CD4-positive, alpha-beta T cell treated with Interleukin-4 for 1 hour (primary cell): ENCODE results near the gene NDUFV1.
"Not testable (repeated sequence)": the region's sequence is repeated elsewhere in the genome, so short reads cannot be mapped to it uniquely, and the experiment has no call there.

Source experiments
- DNase-seq, 2 donors: peaks; one replicate each; pipeline ENCODE4 v3.0.0-alpha.2; 2020 to 2022

NDUFV1 gene

DNA sequence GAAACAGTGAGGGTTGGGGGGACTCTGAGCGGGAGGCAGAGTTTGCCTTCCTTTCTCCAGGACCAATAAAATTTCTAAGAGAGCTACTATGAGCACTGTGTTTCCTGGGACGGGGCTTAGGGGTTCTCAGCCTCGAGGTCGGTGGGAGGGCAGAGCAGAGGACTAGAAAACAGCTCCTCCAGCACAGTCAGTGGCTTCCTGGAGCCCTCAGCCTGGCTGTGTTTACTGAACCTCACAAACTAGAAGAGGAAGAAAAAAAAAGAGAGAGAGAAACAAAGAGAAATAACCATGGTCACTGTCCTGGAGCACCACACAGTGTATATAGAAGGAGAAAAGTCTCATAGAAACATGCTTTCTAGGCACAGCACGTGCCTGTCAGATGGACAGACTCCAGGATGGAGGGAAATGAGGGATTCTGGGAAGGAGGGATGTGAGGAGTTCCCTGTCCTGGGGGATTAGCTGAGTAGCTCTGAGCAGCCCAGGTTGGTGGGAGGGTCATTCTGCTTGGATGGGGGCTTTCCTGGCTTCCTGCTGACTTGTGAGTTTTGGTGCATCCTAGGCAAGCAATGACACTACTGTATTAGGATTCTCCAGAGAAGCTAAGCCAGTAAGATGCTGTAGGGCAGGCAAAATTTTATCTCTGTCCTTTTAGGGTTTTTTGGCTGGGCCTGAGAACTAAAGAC is 20.0 kb upstream of the NDUFV1 start:
- no peak for DNase-seq

DNA sequence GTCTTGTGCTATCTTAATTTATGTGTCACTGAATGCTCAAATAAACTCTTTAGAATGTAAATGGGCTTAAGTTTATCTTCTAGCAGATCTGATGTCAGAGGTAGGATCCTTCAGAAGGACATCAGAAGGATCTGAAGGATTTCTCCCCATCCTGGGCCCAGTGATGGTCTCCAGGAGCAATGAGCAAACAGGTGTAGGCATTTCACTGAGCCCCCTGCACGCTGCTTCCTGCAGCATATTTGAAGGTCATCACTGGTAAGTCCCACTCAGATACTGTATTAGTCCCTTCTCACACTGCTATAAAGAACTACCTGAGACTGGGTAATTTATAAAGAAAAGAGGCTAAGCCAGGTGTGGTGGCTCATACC is 18.6 kb upstream of the NDUFV1 start:
- DNase-seq, result no peak

GRCh38 chr11:67588899-67589415 is 17.8 kb upstream of the NDUFV1 start:
- not testable (repeated sequence) for DNase-seq

DNA sequence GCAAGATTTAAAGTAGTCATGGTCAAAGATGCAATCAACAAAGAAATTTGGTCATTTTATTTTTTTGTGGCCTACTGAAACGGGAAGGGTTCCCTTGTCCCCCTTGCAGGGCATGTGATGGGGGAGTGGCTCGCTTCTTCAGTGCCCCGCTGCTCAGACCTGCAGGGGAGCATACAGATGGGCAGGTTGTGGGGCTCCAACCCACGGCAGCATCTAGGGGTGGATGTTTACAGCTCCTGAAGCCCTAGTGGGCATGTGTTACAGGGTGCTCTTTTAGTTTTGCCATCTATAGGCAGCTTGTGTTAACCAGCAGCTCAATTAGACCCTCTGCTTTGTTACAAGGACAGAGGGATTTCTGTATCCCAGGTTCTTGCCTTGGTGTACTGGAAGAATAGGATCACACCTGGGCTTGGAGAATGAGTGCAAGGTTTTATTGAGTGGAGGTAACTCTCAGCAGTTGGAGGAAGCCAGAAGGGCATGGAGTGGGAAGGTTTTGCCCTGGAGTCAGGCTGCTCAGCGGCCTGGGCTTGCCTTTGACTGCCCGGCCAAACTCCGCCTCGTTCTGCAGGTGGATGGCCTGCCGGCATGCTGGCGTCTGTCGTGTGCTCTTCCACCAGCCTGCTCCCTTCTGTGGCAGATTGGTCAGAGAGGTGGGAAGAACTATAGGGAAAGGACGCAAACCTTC is 13.7 kb upstream of the NDUFV1 start:
- DNase-seq, result no peak

DNA sequence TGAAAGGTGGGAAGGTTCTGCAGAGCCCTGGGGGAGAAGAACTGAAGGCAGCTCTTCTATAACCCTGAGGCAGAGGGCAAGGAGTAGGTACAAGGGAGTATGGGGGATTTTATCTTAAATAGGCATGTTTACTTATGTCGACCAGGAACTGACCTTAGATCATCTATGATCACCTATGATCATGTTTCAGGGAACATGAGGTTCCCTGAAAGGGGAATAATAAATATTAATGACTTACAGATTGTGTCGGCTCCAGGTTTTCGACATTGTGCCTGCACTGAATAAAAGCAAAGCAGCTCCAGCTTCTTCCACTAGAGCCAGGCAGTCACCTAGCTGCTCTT is 13.2 kb upstream of the NDUFV1 start:
- no peak for DNase-seq

DNA sequence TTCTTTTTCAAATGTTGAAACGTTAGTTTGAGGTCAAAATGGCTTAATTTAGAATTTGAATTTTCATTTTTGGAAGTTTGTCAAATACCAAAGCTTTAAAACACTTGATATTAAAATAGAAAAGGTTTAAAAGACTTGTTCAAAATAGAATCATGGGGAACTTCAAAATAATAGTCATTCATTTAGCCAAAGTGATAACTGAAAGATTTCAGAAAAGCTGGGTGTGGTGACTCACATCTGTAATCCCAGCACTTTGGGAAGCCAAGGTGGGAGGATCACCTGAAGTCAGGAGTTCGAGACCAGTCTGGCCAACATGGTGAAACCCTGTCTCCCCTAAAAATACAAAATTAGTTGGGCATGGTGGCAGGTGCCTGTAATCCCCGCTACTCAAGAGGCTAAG is 12.3 kb upstream of the NDUFV1 start:
- DNase-seq, result no peak

DNA sequence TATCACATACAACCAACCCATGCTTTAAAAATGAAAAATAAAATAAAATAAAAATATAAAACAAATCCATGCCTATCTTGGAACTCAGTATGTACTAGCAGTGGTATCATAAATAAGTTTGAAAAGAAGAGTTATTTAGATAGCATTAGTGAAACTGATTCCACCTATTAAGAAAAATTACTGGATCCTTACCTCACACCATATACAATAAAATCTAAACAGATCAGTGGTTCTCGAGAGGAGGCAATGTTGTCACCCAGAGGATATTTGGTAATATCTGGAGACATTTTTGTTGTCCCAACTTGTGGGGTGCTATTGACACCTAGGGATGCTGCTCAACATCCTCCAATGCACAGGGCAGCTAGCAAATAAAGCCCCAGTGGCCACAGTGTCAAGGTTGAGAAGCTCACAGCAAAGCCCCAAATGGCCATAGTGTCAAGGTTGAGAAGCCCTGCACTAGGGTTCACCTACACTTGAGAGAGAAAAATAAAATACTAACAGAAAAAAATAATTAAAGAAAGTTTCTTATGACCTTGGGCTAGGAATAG is 9.9 kb upstream of the NDUFV1 start:
- DNase-seq, result no peak

GRCh38 chr11:67597458-67597857 is 9.3 kb upstream of the NDUFV1 start:
- DNase-seq, result not testable (repeated sequence)

DNA sequence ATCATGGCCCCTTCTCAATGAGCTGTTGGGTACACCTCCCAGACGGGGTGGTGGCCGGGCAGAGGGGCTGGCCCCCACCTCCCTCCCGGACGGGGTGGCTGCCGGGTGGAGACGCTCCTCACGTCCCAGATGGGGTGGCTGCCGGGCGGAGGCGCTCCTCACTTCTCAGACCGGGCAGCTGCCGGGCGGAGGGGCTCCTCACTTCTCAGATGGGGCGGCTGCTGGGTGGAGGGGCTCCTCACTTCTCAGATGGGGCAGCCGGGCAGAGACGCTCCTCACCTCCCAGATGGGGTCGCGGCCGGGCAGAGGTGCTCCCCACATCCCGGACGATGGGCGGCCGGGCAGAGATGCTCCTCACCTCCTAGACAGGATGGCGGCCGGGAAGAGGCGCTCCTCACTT is 8.8 kb upstream of the NDUFV1 start:
- not testable (repeated sequence) for DNase-seq

DNA sequence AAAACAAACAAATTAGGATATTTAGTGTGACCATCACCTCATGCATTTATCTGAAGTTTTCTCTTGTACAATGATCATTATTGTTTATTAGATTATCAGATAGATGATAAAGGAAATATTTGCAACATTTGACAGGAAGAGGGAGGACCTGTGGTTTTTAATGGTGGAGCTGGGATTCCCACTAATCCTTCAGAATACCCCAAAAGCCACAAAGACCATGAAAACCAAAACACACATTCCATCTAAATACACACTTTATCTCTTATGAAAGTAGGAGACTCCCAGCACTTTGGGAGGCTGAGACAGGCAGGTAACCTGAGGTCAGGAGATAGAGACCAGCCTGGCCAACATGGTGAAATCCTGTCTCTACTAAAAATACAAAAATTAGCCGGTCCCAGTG is 7.6 kb upstream of the NDUFV1 start:
- no peak for DNase-seq

DNA sequence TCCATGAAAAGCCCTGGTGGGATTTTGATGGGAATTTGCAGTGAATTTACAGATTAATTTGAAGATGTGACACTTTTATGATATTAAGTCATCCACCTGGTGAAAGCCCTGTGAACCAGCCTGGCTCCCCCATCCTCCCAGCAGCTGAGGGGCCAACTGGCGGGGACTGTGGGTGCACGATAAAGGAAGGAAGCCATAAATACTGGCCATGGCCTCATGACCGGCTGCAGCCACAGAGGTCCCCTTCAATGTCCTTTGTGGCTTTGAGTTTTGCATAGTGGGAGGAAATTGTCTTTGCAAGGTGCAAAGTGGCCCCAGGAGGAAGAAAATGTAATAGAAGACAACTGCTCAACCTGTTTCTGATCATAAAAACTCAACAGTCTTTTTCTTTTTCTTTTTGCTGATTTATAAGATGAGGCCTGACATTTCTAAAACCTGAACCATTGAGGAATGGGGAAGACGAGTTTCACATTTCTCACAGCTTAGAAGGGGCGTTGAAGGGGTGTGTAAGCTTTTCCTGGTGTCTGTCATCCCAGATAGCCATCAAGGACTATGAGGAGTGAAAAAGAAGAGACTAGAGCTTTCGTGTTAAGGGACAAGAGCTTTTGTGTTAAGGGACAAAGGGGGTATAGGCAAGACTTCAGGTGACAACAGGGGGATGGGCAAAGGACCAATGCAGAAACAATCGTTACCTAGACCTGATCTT is 6.3 kb upstream of the NDUFV1 start:
- no peak for DNase-seq

- DNase-seq, result no peak
These were observed 5.6 kb upstream of the NDUFV1 start for GRCh38 chr11:67601098-67601497.

GRCh38 chr11:67604119-67604518 is 2.6 kb upstream of the NDUFV1 start:
- DNase-seq, result not testable (repeated sequence)

- no peak for DNase-seq
These were observed 1.9 kb upstream of the NDUFV1 start for GRCh38 chr11:67604815-67605214.

DNA sequence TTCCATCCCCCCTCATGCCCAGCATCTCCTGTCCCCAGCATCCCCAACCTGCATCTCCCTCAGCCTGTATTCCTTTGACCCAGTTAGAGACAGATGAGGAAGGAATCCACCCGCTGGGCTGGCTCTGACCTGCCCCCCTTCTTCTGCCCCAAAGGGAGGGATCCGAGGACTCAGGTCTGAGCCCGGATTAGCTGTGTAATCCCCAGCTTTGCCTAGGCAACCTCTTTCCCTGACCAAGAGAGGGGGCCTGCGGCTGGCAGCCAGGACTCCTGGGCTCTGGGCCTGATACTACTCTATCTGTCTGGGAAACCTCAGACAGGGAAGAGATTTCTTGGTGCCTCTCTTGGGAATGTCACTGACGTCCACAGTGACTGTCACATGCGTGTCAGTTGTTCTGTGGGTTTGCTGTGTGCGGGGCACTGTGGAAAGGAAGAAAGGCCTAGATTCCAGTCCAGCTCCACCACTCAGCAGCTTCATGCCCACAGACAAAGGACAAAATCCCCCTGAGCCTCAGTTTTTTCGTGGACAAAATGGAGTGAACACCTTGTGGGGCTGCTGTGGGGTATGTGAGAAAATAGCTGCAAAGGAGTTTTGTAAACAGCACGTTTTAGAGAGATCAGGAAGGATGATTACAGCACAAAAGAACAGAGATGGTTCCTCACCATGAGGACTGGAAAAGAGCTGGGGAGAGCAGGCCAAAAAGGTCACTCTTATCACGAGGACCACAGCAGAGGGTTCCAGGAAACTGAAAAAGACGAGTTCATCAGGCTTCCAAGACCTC is 1.3 kb upstream of the NDUFV1 start:
- no peak for DNase-seq

DNA sequence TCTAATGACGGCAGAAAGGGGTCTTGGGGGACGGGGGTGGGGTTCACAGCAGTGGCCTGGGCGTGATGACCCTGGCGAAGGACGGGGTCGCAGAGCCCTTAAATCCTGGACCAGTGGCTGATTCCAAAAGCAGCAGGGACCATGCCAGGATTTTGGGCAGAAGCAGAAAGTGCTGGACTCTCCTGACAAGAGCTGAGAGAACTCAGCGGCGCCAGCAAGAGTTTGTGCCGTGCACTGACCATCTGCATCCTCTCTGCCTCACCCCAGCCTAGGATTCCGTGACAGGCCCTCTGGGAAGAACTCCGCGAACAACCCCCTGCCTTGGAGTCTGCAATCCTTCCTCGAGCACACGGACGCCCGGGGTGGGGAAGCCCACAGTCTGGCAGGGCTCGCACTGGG is 644 bp upstream of the NDUFV1 start:
- no peak for DNase-seq

GRCh38 chr11:67607507-67607906 is 771 bp downstream of the NDUFV1 start:
- no peak for DNase-seq

- no peak for DNase-seq
These were observed 1.8 kb downstream of the NDUFV1 start for GRCh38 chr11:67608486-67608885.

GRCh38 chr11:67609316-67609715 is 2.6 kb downstream of the NDUFV1 start:
- DNase-seq, result no peak

DNA sequence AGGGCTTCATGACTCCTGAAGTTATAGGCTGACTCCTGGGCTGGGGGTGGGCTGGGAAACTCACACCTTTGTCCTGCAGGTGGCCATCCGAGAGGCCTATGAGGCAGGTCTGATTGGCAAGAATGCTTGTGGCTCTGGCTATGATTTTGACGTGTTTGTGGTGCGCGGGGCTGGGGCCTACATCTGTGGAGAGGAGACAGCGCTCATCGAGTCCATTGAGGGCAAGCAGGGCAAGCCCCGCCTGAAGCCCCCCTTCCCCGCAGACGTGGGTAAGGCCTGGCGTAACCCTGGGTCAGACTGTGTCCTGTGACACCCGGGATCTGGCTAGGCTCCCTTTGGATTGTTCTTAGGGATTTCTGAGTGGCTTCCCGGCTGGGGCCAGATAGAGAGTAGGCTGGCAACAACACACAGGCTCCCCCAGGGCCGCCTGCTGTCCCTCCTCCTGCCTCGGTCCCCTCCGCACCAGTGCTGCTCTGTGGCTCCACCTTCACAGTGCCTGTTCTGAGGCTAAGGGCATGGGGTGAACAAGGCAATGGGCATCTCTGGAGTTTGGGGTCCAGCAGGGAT is 3.6 kb downstream of the NDUFV1 start:
- no peak for DNase-seq

DNA sequence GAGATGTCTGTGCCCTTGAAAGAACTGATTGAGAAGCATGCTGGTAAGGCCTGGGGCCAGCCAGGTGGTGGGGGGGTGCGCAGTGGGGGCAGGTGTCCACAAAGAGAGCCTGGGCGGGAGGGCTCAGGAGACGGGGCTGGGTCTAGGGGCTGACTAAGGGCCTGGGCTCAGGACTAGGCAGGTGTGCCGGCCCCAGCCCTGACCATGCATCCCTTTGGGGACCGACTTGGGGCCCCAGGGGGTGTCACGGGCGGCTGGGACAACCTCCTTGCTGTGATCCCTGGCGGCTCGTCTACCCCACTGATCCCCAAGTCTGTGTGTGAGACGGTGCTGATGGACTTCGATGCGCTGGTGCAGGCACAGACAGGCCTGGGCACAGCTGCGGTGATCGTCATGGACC is 4.4 kb downstream of the NDUFV1 start:
- DNase-seq, result no peak

DNA sequence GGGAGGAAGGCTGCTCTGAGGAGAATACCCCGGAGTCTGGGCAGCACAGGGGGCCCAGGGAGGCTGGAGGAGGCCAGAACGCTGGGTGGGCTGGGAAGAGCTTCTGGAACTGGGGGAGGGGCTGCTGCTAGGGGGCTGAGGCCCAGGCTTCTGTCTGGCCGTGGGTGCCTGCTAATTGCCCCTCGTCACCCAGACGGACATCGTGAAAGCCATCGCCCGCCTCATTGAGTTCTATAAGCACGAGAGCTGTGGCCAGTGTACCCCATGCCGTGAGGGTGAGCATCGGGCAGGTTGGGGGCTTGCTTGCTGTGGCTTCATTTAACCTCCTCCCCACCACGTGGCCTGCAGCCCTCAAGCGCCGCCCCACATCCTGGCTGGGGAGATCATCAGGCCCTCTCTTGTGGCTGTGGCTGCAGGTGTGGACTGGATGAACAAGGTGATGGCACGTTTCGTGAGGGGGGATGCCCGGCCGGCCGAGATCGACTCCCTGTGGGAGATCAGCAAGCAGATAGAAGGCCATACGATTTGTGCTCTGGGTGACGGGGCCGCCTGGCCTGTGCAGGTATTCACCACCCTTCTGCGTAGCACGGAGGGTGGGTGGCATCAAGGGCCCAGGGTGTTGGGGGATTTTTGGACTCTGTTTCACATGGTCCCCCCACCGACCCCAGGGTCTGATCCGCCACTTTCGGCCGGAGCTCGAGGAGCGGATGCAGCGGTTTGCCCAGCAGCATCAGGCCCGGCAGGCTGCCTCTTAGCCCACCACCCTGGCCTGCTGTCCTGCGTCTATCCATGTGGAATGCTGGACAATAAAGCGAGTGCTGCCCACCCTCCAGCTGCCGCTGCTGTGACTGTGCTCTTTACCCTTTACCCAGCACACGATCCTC is 5.2 kb downstream of the NDUFV1 start:
- DNase-seq, result no peak
